OCI-LY3 (cell line): ENCODE measurements around the gene GTF2A1.
"Not testable (repeated sequence)": the region's sequence is repeated elsewhere in the genome, so short reads cannot be mapped to it uniquely, and the experiment has no call there.

Experiments
- H2AFZ ChIP-seq: fragments of 200-600, 300-600 bp; shearing (Covaris generic); 2 replicates; pipeline ENCODE4 v1.6.0; 2014; ENCODE audit warnings: antibody characterized with exemption, low read depth, low read length
- H3K27ac ChIP-seq: fragments of 200-600, 300-600 bp; sonication (generic); 2 replicates; pipeline ENCODE4 v1.5.1; 2014; ENCODE audit warnings: mild to moderate bottlenecking, low read length, moderate library complexity, mixed read lengths
- H3K27me3 ChIP-seq: fragments of 200-600, 300-600 bp; sonication (generic); 2 replicates; pipeline ENCODE4 v1.6.1; 2014; ENCODE audit warnings: low read depth, low read length, mixed read lengths
- H3K36me3 ChIP-seq: fragments of 200-600, 300-600 bp; sonication (generic); replicated peaks from 2 replicates; pipeline ENCODE3; 2014; ENCODE audit warnings: low read depth, low read length, mixed read lengths
- H3K4me1 ChIP-seq: fragments of 300-600, 200-600 bp; sonication (generic); 2 replicates; pipeline ENCODE4 v1.6.1; 2014; ENCODE audit warnings: low read length, mixed read lengths
- H3K4me2 ChIP-seq: fragments of 200-600, 300-600 bp; sonication (generic); 2 replicates; pipeline ENCODE4 v1.6.1; 2014; ENCODE audit warnings: low read length, mixed read lengths
- H3K4me3 ChIP-seq: fragments of 300-600, 200-600 bp; sonication (generic); 2 replicates; pipeline ENCODE4 v1.5.1; 2014; ENCODE audit warnings: antibody characterized with exemption, mild to moderate bottlenecking, low read length, moderate library complexity
- H3K79me2 ChIP-seq: fragments of 300-600, 200-600 bp; shearing (Covaris generic); 2 replicates; pipeline ENCODE4 v1.6.1; 2014; ENCODE audit warnings: mild to moderate bottlenecking, low read length, mixed read lengths
- H3K9ac ChIP-seq: fragments of 300-600, 200-600 bp; shearing (Covaris generic); 2 replicates; pipeline ENCODE4 v1.6.0; 2014; ENCODE audit warnings: mild to moderate bottlenecking, low read length, moderate library complexity
- H3K9me3 ChIP-seq: fragments of 200-600, 300-600 bp; shearing (Covaris generic); 2 replicates; pipeline ENCODE4 v1.6.1; 2014; ENCODE audit warnings: low read length, mixed read lengths; ENCODE audit not compliant: insufficient read depth
- H4K20me1 ChIP-seq: fragments of 200-600, 300-600 bp; sonication (generic); 2 replicates; pipeline ENCODE4 v1.6.1; 2016; ENCODE audit warnings: low read length, mixed read lengths; ENCODE audit not compliant: insufficient read depth
- CTCF ChIP-seq: fragments of 200-600, 300-600 bp; sonication (generic); IDR thresholded peaks from 2 replicates; pipeline ENCODE4 v1.5.1; 2014; ENCODE audit warnings: antibody characterized with exemption, low read length, low read depth
- EZH2phosphoT487 ChIP-seq: fragments of 200-600 bp; shearing (Covaris generic); IDR thresholded peaks from 2 replicates; pipeline ENCODE4 v1.6.1; 2018; ENCODE audit warnings: antibody characterized with exemption, mixed run types, low read depth

GTF2A1 gene

GRCh38 chr14:81231540-81231939 lies 10.8 kb upstream of the GTF2A1 start:
- H3K9me3 ChIP-seq: no peaks in the 10 kb centered on the region
- no peak overlapping the region for H3K4me3 ChIP-seq
- no peak for TF ChIP-seq CTCF
- TF ChIP-seq EZH2phosphoT487: no peak
- H3K27ac ChIP-seq: no peak overlapping the region
- H3K27me3 ChIP-seq: no peaks in the 10 kb centered on the region
- H3K9ac ChIP-seq: no peak overlapping the region
- no peaks in the 10 kb centered on the region for H4K20me1 ChIP-seq
- no peak overlapping the region for H2AFZ ChIP-seq
- H3K36me3 ChIP-seq: no peaks in the 10 kb centered on the region
- H3K4me2 ChIP-seq: no peak overlapping the region
- H3K4me1 ChIP-seq: no peaks in the 10 kb centered on the region
- no peaks in the 10 kb centered on the region for H3K79me2 ChIP-seq

DNA sequence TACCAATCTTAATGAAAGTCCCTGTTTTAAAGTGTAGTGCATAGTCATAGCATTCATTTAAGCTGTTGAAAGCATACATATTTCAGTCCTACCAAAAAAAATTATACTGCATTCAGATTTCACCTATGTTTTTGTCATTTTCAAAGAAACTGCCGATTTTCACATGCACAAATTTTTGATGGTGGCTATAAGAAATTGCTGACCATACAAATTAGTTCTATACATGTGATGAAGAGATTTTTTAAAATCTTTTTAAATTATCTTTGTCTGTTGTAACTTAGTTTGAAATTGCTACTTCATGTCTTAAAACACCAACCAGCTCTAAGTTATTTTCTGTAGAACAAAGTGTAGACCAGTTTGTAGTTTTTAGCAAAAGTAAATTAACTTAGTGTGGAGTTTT lies 3.5 kb upstream of the GTF2A1 start:
- no peak for TF ChIP-seq CTCF
- peaks cover 4% of the 10 kb centered on the region; the same call in 1 of the 2 replicates for H3K9me3 ChIP-seq

GRCh38 chr14:81223788-81224187 lies 3.0 kb upstream of the GTF2A1 start:
- not testable (repeated sequence) for H2AFZ ChIP-seq, H3K4me2 ChIP-seq, H3K9ac ChIP-seq, H3K27ac ChIP-seq, H3K36me3 ChIP-seq, H3K27me3 ChIP-seq, H4K20me1 ChIP-seq, H3K4me3 ChIP-seq, H3K9me3 ChIP-seq, H3K4me1 ChIP-seq
- H3K79me2 ChIP-seq: peaks cover 18% of the 10 kb centered on the region

More for the DNA sequence above, 3.5 kb upstream of the GTF2A1 start:
- peaks cover 14% of the 10 kb centered on the region for H3K79me2 ChIP-seq
- H3K9ac ChIP-seq: no peak overlapping the region
- no peak overlapping the region for H3K4me3 ChIP-seq
- no peak overlapping the region for H3K4me2 ChIP-seq
- peaks cover 6% of the 10 kb centered on the region for H3K36me3 ChIP-seq
- no peak overlapping the region for H2AFZ ChIP-seq
- no peaks in the 10 kb centered on the region for H3K27me3 ChIP-seq
- H4K20me1 ChIP-seq: no peaks in the 10 kb centered on the region
- no peak overlapping the region for H3K27ac ChIP-seq
- H3K4me1 ChIP-seq: peaks cover 8% of the 10 kb centered on the region

DNA sequence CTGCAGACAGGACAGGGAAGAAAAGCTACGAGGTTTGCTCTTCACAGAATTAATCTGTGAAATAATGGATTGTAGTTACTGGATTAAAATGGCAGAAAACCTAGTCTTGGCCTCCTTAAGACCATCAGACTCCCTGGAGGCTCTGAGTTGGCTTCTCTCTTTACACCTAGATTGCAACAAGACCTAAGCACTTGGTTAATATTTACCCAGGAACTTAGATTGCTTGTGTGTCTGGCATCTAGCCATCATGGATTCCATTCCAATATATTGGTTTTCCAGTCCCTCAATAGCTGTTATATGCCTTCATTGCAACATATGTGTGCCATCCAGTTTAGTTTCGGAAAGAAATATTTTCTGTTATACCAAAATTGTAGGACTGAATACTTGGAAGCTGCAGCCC lies 1.9 kb upstream of the GTF2A1 start:
- TF ChIP-seq EZH2phosphoT487 (no peak), CTCF (no peak)
- peaks cover 14% of the 10 kb centered on the region for H4K20me1 ChIP-seq
- no peak overlapping the region for H3K27ac ChIP-seq
- peaks cover 4% of the 10 kb centered on the region; the same call in 1 of the 2 replicates for H3K9me3 ChIP-seq
- no peak overlapping the region for H3K4me3 ChIP-seq
- H3K4me1 ChIP-seq: peaks cover 20% of the 10 kb centered on the region
- H3K9ac ChIP-seq: no peak overlapping the region
- H3K36me3 ChIP-seq: peaks cover 8% of the 10 kb centered on the region
- no peak overlapping the region for H3K4me2 ChIP-seq
- peaks cover 29% of the 10 kb centered on the region for H3K79me2 ChIP-seq
- H3K27me3 ChIP-seq: no peaks in the 10 kb centered on the region
- H2AFZ ChIP-seq: no peak overlapping the region

- peaks cover 35% of the 10 kb centered on the region for H3K79me2 ChIP-seq
- H4K20me1 ChIP-seq: peaks cover 19% of the 10 kb centered on the region
- H3K9me3 ChIP-seq: peaks cover 4% of the 10 kb centered on the region; the same call in 1 of the 2 replicates
- no peak for TF ChIP-seq CTCF
- no peak for TF ChIP-seq EZH2phosphoT487
- peaks cover 20% of the 10 kb centered on the region for H3K4me1 ChIP-seq
- peak overlapping the region; percentile 87; the same call in 1 of the 2 replicates for H3K27ac ChIP-seq
- H3K36me3 ChIP-seq: peaks cover 8% of the 10 kb centered on the region
- peak overlapping the region; percentile 99; the same call in 1 of the 2 replicates for H3K4me3 ChIP-seq
- H3K4me2 ChIP-seq: peak overlapping the region; percentile 86
- no peak overlapping the region for H3K9ac ChIP-seq
- no peak overlapping the region for H2AFZ ChIP-seq
- H3K27me3 ChIP-seq: no peaks in the 10 kb centered on the region
Measured at GRCh38 chr14:81222126-81222525, 1.4 kb upstream of the GTF2A1 start.
